ENCODE measurements around the gene FAM98B. TPM values are rescaled to one million over a fixed set of nuclear protein-coding genes. Genes with fewer than 3 reads are reported as not detected.

FAM98B gene
- total and polyA plus RNA-seq, 2 experiments from 2014 or later, result 10.1 to 32.5 TPM

DNA sequence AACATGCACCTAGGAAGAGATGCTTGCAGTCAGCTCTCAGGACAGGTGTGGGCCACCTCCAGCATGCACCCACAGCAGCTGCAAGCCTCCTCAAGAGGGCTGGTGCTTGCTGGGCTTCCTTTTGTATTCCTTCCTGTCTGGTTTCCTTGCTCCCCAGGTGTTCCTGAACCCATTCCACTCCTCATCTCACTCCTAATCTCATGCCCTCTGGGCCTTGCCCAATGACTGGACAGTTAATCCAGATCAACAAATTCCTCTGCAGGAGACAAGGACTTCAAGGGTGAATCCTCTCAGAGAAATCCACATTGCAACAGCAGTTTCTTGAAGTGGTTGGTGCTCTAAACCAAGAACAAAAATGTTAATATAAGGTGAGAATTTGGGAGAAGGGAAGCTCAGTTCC lies 80.0 kb downstream of the FAM98B start (continued):
- TF ChIP-seq, protein P1, sequence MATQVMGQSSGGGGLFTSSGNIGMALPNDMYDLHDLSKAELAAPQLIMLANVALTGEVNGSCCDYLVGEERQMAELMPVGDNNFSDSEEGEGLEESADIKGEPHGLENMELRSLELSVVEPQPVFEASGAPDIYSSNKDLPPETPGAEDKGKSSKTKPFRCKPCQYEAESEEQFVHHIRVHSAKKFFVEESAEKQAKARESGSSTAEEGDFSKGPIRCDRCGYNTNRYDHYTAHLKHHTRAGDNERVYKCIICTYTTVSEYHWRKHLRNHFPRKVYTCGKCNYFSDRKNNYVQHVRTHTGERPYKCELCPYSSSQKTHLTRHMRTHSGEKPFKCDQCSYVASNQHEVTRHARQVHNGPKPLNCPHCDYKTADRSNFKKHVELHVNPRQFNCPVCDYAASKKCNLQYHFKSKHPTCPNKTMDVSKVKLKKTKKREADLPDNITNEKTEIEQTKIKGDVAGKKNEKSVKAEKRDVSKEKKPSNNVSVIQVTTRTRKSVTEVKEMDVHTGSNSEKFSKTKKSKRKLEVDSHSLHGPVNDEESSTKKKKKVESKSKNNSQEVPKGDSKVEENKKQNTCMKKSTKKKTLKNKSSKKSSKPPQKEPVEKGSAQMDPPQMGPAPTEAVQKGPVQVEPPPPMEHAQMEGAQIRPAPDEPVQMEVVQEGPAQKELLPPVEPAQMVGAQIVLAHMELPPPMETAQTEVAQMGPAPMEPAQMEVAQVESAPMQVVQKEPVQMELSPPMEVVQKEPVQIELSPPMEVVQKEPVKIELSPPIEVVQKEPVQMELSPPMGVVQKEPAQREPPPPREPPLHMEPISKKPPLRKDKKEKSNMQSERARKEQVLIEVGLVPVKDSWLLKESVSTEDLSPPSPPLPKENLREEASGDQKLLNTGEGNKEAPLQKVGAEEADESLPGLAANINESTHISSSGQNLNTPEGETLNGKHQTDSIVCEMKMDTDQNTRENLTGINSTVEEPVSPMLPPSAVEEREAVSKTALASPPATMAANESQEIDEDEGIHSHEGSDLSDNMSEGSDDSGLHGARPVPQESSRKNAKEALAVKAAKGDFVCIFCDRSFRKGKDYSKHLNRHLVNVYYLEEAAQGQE (IDR thresholded peaks at IDR 0.05; ENCODE audit: unreplicated experiment), result no peak
- TF ChIP-seq JUNB (IDR thresholded peaks at IDR 0.05; ENCODE audit: unreplicated experiment) (no peak), EZH2phosphoT487 (IDR thresholded peaks at IDR 0.05; ENCODE audit: unreplicated experiment) (no peak), STAT1 (IDR thresholded peaks at IDR 0.05; ENCODE audit: unreplicated experiment) (no peak), NANOG (IDR thresholded peaks at IDR 0.05; ENCODE audit: borderline replicate concordance) (no peak), ZNF114 (CRISPR knock-in tag; IDR thresholded peaks at IDR 0.05) (no peak)
- TF ChIP-seq, protein P2, sequence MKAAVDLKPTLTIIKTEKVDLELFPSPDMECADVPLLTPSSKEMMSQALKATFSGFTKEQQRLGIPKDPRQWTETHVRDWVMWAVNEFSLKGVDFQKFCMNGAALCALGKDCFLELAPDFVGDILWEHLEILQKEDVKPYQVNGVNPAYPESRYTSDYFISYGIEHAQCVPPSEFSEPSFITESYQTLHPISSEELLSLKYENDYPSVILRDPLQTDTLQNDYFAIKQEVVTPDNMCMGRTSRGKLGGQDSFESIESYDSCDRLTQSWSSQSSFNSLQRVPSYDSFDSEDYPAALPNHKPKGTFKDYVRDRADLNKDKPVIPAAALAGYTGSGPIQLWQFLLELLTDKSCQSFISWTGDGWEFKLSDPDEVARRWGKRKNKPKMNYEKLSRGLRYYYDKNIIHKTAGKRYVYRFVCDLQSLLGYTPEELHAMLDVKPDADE (IDR thresholded peaks at IDR 0.05), result no peak

DNA sequence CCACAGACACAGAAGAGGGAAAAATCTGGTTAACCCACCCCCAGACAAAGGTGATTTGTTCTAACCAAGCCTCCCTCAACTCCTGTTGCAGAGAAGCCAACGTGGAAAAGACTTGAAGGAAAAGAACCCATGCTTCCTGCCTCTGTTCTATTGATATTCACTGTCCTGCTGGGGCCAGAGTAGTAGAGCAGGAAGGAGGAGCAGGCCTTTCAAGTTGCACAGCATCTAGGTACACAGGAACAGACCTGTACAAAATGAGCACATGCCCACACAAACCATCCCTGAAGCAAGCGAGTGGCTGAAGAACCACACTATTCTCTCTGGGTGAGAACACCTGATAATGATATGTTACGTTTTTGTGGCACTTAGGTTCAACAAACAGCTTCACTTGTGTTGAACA lies 80.8 kb downstream of the FAM98B start:
- H3K4me3 Mint-ChIP-seq, result no peak overlapping the region
- H3K27me3 Mint-ChIP-seq (ENCODE audit: insufficient read depth, low read depth, poor library complexity), result peaks cover 1% of the 10 kb centered on the region
- no peaks in the 10 kb centered on the region for H3K9me3 Mint-ChIP-seq
- no peaks in the 10 kb centered on the region for H3K36me3 Mint-ChIP-seq (ENCODE audit: low read depth)
- ATAC-seq (no peak), DNase-seq (ENCODE audit: low spot score) (no peak)
- Histone ChIP-seq H3K27ac (ENCODE audit: low read depth) (no peak overlapping the region), H2AFZ (no peak overlapping the region), H3K4me2 (no peak overlapping the region), H3K4me3 (no peak overlapping the region), H4K20me1 (replicated peaks; ENCODE audit: insufficient read depth) (no peaks in the 10 kb centered on the region), H3K27me3 (ENCODE audit: insufficient read depth) (no peaks in the 10 kb centered on the region), H3K36me3 (ENCODE audit: insufficient read depth) (no peaks in the 10 kb centered on the region), H3F3A (replicated peaks; ENCODE audit: low read depth) (no peaks in the 10 kb centered on the region), H3K79me2 (replicated peaks; ENCODE audit: insufficient read depth) (no peaks in the 10 kb centered on the region), H3K4me1 (ENCODE audit: insufficient read depth) (no peaks in the 10 kb centered on the region), H3K9me2 (ENCODE audit: insufficient read depth) (peaks cover 11% of the 10 kb centered on the region; the same call in 1 of the 2 replicates)
- H3K4me1 Mint-ChIP-seq, result peaks cover 2% of the 10 kb centered on the region
- no peak for TF ChIP-seq JUNB (IDR thresholded peaks at IDR 0.05; ENCODE audit: unreplicated experiment)
- TF ChIP-seq ZNF114 (CRISPR knock-in tag; IDR thresholded peaks at IDR 0.05), result no peak
- TF ChIP-seq, protein P3, sequence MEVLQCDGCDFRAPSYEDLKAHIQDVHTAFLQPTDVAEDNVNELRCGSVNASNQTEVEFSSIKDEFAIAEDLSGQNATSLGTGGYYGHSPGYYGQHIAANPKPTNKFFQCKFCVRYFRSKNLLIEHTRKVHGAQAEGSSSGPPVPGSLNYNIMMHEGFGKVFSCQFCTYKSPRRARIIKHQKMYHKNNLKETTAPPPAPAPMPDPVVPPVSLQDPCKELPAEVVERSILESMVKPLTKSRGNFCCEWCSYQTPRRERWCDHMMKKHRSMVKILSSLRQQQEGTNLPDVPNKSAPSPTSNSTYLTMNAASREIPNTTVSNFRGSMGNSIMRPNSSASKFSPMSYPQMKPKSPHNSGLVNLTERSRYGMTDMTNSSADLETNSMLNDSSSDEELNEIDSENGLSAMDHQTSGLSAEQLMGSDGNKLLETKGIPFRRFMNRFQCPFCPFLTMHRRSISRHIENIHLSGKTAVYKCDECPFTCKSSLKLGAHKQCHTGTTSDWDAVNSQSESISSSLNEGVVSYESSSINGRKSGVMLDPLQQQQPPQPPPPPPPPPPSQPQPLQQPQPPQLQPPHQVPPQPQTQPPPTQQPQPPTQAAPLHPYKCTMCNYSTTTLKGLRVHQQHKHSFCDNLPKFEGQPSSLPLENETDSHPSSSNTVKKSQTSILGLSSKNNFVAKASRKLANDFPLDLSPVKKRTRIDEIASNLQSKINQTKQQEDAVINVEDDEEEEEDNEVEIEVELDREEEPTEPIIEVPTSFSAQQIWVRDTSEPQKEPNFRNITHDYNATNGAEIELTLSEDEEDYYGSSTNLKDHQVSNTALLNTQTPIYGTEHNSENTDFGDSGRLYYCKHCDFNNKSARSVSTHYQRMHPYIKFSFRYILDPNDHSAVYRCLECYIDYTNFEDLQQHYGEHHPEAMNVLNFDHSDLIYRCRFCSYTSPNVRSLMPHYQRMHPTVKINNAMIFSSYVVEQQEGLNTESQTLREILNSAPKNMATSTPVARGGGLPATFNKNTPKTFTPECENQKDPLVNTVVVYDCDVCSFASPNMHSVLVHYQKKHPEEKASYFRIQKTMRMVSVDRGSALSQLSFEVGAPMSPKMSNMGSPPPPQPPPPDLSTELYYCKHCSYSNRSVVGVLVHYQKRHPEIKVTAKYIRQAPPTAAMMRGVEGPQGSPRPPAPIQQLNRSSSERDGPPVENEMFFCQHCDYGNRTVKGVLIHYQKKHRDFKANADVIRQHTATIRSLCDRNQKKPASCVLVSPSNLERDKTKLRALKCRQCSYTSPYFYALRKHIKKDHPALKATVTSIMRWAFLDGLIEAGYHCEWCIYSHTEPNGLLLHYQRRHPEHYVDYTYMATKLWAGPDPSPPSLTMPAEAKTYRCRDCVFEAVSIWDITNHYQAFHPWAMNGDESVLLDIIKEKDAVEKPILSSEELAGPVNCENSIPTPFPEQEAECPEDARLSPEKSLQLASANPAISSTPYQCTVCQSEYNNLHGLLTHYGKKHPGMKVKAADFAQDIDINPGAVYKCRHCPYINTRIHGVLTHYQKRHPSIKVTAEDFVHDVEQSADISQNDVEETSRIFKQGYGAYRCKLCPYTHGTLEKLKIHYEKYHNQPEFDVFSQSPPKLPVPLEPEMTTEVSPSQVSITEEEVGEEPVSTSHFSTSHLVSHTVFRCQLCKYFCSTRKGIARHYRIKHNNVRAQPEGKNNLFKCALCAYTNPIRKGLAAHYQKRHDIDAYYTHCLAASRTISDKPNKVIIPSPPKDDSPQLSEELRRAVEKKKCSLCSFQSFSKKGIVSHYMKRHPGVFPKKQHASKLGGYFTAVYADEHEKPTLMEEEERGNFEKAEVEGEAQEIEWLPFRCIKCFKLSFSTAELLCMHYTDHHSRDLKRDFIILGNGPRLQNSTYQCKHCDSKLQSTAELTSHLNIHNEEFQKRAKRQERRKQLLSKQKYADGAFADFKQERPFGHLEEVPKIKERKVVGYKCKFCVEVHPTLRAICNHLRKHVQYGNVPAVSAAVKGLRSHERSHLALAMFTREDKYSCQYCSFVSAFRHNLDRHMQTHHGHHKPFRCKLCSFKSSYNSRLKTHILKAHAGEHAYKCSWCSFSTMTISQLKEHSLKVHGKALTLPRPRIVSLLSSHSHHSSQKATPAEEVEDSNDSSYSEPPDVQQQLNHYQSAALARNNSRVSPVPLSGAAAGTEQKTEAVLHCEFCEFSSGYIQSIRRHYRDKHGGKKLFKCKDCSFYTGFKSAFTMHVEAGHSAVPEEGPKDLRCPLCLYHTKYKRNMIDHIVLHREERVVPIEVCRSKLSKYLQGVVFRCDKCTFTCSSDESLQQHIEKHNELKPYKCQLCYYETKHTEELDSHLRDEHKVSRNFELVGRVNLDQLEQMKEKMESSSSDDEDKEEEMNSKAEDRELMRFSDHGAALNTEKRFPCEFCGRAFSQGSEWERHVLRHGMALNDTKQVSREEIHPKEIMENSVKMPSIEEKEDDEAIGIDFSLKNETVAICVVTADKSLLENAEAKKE (CRISPR knock-in tag; IDR thresholded peaks at IDR 0.05), result no peak
- no peak for TF ChIP-seq EZH2phosphoT487 (IDR thresholded peaks at IDR 0.05; ENCODE audit: unreplicated experiment)
- TF ChIP-seq, protein P4, sequence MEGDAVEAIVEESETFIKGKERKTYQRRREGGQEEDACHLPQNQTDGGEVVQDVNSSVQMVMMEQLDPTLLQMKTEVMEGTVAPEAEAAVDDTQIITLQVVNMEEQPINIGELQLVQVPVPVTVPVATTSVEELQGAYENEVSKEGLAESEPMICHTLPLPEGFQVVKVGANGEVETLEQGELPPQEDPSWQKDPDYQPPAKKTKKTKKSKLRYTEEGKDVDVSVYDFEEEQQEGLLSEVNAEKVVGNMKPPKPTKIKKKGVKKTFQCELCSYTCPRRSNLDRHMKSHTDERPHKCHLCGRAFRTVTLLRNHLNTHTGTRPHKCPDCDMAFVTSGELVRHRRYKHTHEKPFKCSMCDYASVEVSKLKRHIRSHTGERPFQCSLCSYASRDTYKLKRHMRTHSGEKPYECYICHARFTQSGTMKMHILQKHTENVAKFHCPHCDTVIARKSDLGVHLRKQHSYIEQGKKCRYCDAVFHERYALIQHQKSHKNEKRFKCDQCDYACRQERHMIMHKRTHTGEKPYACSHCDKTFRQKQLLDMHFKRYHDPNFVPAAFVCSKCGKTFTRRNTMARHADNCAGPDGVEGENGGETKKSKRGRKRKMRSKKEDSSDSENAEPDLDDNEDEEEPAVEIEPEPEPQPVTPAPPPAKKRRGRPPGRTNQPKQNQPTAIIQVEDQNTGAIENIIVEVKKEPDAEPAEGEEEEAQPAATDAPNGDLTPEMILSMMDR (conservative IDR thresholded peaks at IDR 0.05; ENCODE audit: low read depth in 2 of 2), result no peak
- no peak for TF ChIP-seq EZH2 (IDR thresholded peaks at IDR 0.05; ENCODE audit: low read depth, unreplicated experiment)
- TF ChIP-seq NANOG (IDR thresholded peaks at IDR 0.05; ENCODE audit: borderline replicate concordance), result no peak
- TF ChIP-seq CREB1 (CRISPR knock-in tag; IDR thresholded peaks at IDR 0.05; ENCODE audit: low read depth), result no peak
- no peak overlapping the region for H3K27ac Mint-ChIP-seq

Measured in GM23338 (cell line).